GM12878 (cell line): ENCODE measurements around the gene C19orf73. TPM values are rescaled to one million over a fixed set of nuclear protein-coding genes. Genes with fewer than 3 reads are reported as not detected.

ENCODE experiments used
- ATAC-seq: fragments of 200-7000 bp; cut with Tn5 transposase; 3 replicates; pipeline ENCODE4 v1.9.1; 2020; ENCODE audit warnings: mild to moderate bottlenecking, moderate library complexity
- BruUV-seq: library from RNA; stranded (reverse); fragments of 400-500 nt; replicated peaks from 2 replicates; lab custom pipeline; 2021; lab: Mats Ljungman, UMichigan
- CTCF ChIA-PET: fragments of 300-600 bp; sonication (Branson Sonifier 250); formaldehyde crosslinking; extraction: SDS; loops from one replicate; lab custom pipeline; 2021; ENCODE audit warnings: inconsistent platforms; lab: Yijun Ruan, JAX
- POLR2A ChIA-PET: fragments of 350-600 bp; formaldehyde crosslinking; extraction: SDS; loops from one replicate; lab custom pipeline; 2021; ENCODE audit warnings: inconsistent platforms; lab: Charles Lee
- RAD21 ChIA-PET: fragments of 300-600 bp; sonication (Branson Sonifier 250); formaldehyde crosslinking; loops from one replicate; lab custom pipeline; 2023; ENCODE audit warnings: antibody characterized with exemption; ENCODE audit not compliant: unreplicated experiment; lab: Charles Lee
- SMC1A ChIA-PET: fragments of 300-600 bp; sonication (Branson Sonifier 250); formaldehyde crosslinking; loops from one replicate; lab custom pipeline; 2023; ENCODE audit not compliant: unreplicated experiment, uncharacterized antibody; lab: Charles Lee
- DNase-seq: peaks from one replicate; pipeline ENCODE4 v3.0.0-alpha.2; 2011; ENCODE audit warnings: low read depth, low spot score
- FAIRE-seq: peaks from 3 replicates; lab custom pipeline; 2011; peaks lifted over from hg19 to GRCh38; lab: Jason Lieb, UNC
- H2AFZ ChIP-seq: 2 replicates; pipeline ENCODE4 v1.6.0; 2011; ENCODE audit warnings: low read depth, low read length, control low read depth; ENCODE audit not compliant: control insufficient read depth
- H3K27ac ChIP-seq: 2 replicates; pipeline ENCODE4 v1.5.1; 2011; ENCODE audit warnings: control low read depth; ENCODE audit not compliant: control insufficient read depth, insufficient read depth
- H3K27me3 ChIP-seq, 2 experiments: replicated peaks in 1 of 2; 2 replicates each; pipeline versions ENCODE4 v1.6.0 to v1.6.1; 2011; ENCODE audit warnings: low read length in 1 of 2; ENCODE audit not compliant: control insufficient read depth in 2 of 2, insufficient read depth in 2 of 2
- H3K36me3 ChIP-seq, 2 experiments: 2 replicates each; pipeline ENCODE4 v1.5.1; 2011; ENCODE audit warnings: low read length in 1 of 2; ENCODE audit not compliant: control insufficient read depth in 2 of 2, insufficient read depth in 2 of 2
- H3K4me1 ChIP-seq: 2 replicates; pipeline ENCODE4 v1.6.1; 2011; ENCODE audit warnings: mild to moderate bottlenecking, low read length, moderate library complexity, mixed read lengths; ENCODE audit not compliant: control insufficient read depth, insufficient read depth
- H3K4me2 ChIP-seq: 2 replicates; pipeline ENCODE4 v1.6.0; 2011; ENCODE audit warnings: control low read depth; ENCODE audit not compliant: control insufficient read depth, insufficient read depth
- H3K4me3 ChIP-seq: fragments of 200-600 bp; sonication (generic); 2 replicates; pipeline ENCODE4 v1.5.1; 2016
- H3K79me2 ChIP-seq: 2 replicates; pipeline ENCODE4 v1.6.0; 2011; ENCODE audit warnings: low read length; ENCODE audit not compliant: control insufficient read depth, insufficient read depth
- H3K9ac ChIP-seq: 2 replicates; pipeline ENCODE4 v1.8.0; 2011; ENCODE audit warnings: low read length, control low read depth, mixed read lengths; ENCODE audit not compliant: control insufficient read depth, insufficient read depth
- H3K9me3 ChIP-seq: replicated peaks from 3 replicates; pipeline ENCODE4 v1.5.1; 2011; ENCODE audit warnings: mild to moderate bottlenecking, low read length; ENCODE audit not compliant: control insufficient read depth, insufficient read depth
- H4K20me1 ChIP-seq: 2 replicates; pipeline ENCODE4 v1.6.0; 2011; ENCODE audit not compliant: control insufficient read depth, insufficient read depth
- CHD1 ChIP-seq: IDR thresholded peaks from 2 replicates; pipeline ENCODE4 v1.6.1; 2012; ENCODE audit warnings: low read depth, low read length, improper control_type of control experiment
- EED ChIP-seq: sonication (generic); IDR thresholded peaks from 2 replicates; pipeline ENCODE4 v1.6.1; 2016; ENCODE audit warnings: antibody characterized with exemption, low read depth
- MXI1 ChIP-seq: fragments of 150-350 bp; IDR thresholded peaks from 2 replicates; pipeline ENCODE4 v1.6.1; 2011; ENCODE audit warnings: low read depth, mild to moderate bottlenecking, inconsistent platforms, low read length, improper control_type of control experiment
- MYB ChIP-seq: fragments of 150-350 bp; IDR thresholded peaks from 2 replicates; pipeline ENCODE4 v1.6.1; 2014; ENCODE audit warnings: mild to moderate bottlenecking, low read depth, low read length, borderline replicate concordance
- SMAD1 ChIP-seq: fragments of 450-650 bp; IDR thresholded peaks from 2 replicates; pipeline ENCODE4 v1.6.1; 2018; ENCODE audit warnings: mild to moderate bottlenecking, low read depth; ENCODE audit not compliant: partially characterized antibody
- SRF ChIP-seq, 2 experiments: IDR thresholded peaks; 2 replicates each; pipeline ENCODE4 v1.6.1; 2011; ENCODE audit warnings: low read depth in 2 of 2, low read length in 2 of 2, mild to moderate bottlenecking in 1 of 2, moderate library complexity in 1 of 2
- TAF1 ChIP-seq: IDR thresholded peaks from 2 replicates; pipeline ENCODE4 v1.6.1; 2011; ENCODE audit warnings: mild to moderate bottlenecking, low read depth, low read length, borderline replicate concordance
- TBL1XR1 ChIP-seq: IDR thresholded peaks from 2 replicates; pipeline ENCODE4 v1.6.1; 2012; ENCODE audit warnings: low read depth, low read length, improper control_type of control experiment
- YY1 ChIP-seq: IDR thresholded peaks from 2 replicates; pipeline ENCODE4 v1.6.1; 2011; ENCODE audit warnings: low read depth, mild to moderate bottlenecking, low read length
- WGBS: methylation state at CpG from one replicate; pipeline ENCODE4 v1.1.6; 2016; ENCODE audit warnings: low lambda C conversion rate; ENCODE audit not compliant: insufficient replicate concordance, insufficient coverage; ENCODE audit errors: missing lambda C conversion rate; 5-methylcytosine and 5-hydroxymethylcytosine counted together
- in situ Hi-C: fragments of 300-500 bp; cut with MboI; formaldehyde crosslinking; loops from 9 replicates; pipeline ENCODE4 v1.14.3; 2018; ENCODE audit warnings: mixed read lengths
- intact Hi-C: fragments of 100-400 bp; cut with micrococcal nuclease; formaldehyde crosslinking; loops from one replicate; pipeline ENCODE4 v1.14.2; 2022; ENCODE audit not compliant: unreplicated experiment
- polyA plus RNA-seq, 11 experiments: library from polyadenylated mRNA; depleted of rRNA in 4 of 11; unstranded in 6 of 11; stranded (reverse) in 5 of 11; fragments of >200 nt; fragmentation: Nextera tagmentation in 4 of 11; fragmentation: Illumina TruSeq in 1 of 11; extraction: Ambion mirVana in 4 of 11; extraction: Trizol in 1 of 11; gene quantifications; 1 replicate in 1 of 11; 2 replicates in 10 of 11; pipeline versions ENCODE4 v1.2.1 to v1.2.3, GENCODE V29; 2011 to 2016; ENCODE audit warnings: inconsistent platforms in 2 of 11, missing spikeins in 2 of 11, low read depth in 1 of 11
- total RNA-seq, 4 experiments: library from RNA; depleted of rRNA in 3 of 4; stranded (reverse); fragments of >200 nt in 3 of 4; fragmentation: Illumina TruSeq in 1 of 4; extraction: Trizol in 1 of 4; gene quantifications; 2 replicates each; pipeline versions ENCODE4 v1.2.1 to v1.2.3, GENCODE V29; 2013 to 2021
- TF ChIP-seq, protein P1 (sequence below): fragments of 450-650 bp; IDR thresholded peaks from 2 replicates; pipeline ENCODE4 v1.6.1; 2018; ENCODE audit warnings: borderline replicate concordance, mild to moderate bottlenecking; ENCODE audit not compliant: partially characterized antibody
- TF ChIP-seq, protein P2 (sequence below): fragments of 450-650 bp; IDR thresholded peaks from 2 replicates; pipeline ENCODE4 v1.6.1; 2016; ENCODE audit warnings: mild to moderate bottlenecking
- TF ChIP-seq, protein P3 (sequence below): fragments of 450-650 bp; IDR thresholded peaks from 2 replicates; pipeline ENCODE4 v1.6.1; 2014; ENCODE audit warnings: mild to moderate bottlenecking

The C19orf73 gene
- total and polyA plus RNA-seq, 10 of the 15 experiments (the other 5 are each of a cell fraction or from before 2014, with no cell fraction given), result 0.20 to 2.0 (median 0.80) TPM

DNA sequence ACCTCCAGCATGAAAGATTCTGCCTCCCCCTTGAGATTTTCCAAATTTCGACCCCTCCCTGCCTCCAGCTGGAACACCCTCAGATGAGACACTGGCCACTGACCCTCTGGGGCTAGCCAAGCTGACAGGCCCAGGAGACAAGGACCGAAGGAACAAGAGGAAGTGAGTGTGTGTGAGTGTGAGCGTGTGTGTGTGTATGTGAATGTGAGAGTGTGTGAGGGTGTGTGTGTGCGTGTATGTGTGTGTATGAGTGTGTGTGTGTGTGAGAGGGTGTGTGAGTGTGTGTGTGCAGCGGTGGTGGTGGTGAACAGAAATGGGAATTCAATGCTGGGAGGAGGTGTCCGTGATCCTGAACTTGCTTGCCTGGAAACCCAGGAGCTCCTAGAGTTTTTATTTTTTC, 22.4 kb upstream of the C19orf73 start:
- ChIA-PET CTCF (interaction anchor here (0.7 to 0.9 kb wide), 2 partner anchors 35 to 84 kb away, joined by 3 read pairs; no protein-coding TSS in a partner anchor), SMC1A (no interaction called here), RAD21 (no interaction called here), POLR2A (no interaction called here)
- no peak overlapping the region for H2AFZ ChIP-seq
- no peaks in the 10 kb centered on the region; a peak in 1 of 4 replicates for H3K27me3 ChIP-seq
- no peaks in the 10 kb centered on the region for H4K20me1 ChIP-seq
- in situ Hi-C loops, result no loop called here
- no peak overlapping the region for H3K4me3 ChIP-seq
- FAIRE-seq (no peak), DNase-seq (no peak), ATAC-seq (no peak)
- no peaks in the 10 kb centered on the region for H3K79me2 ChIP-seq
- intact Hi-C loops, result no loop called here
- H3K9ac ChIP-seq, result no peak overlapping the region
- H3K9me3 ChIP-seq, result no peaks in the 10 kb centered on the region
- H3K4me2 ChIP-seq, result no peak overlapping the region
- H3K36me3 ChIP-seq, result no peaks in the 10 kb centered on the region
- no peak overlapping the region for H3K27ac ChIP-seq
- TF ChIP-seq, protein P1, sequence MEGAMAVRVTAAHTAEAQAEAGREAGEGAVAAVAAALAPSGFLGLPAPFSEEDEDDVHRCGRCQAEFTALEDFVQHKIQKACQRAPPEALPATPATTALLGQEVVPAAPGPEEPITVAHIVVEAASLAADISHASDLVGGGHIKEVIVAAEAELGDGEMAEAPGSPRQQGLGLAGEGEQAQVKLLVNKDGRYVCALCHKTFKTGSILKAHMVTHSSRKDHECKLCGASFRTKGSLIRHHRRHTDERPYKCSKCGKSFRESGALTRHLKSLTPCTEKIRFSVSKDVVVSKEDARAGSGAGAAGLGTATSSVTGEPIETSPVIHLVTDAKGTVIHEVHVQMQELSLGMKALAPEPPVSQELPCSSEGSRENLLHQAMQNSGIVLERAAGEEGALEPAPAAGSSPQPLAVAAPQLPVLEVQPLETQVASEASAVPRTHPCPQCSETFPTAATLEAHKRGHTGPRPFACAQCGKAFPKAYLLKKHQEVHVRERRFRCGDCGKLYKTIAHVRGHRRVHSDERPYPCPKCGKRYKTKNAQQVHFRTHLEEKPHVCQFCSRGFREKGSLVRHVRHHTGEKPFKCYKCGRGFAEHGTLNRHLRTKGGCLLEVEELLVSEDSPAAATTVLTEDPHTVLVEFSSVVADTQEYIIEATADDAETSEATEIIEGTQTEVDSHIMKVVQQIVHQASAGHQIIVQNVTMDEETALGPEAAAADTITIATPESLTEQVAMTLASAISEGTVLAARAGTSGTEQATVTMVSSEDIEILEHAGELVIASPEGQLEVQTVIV, result no peak
- TF ChIP-seq MYB (no peak), CHD1 (no peak), SMAD1 (no peak), TBL1XR1 (no peak), SRF (IDR thresholded peaks at IDR 0.05; ENCODE audit: low read depth in 2 of 2, low read length in 2 of 2) (no peak), MXI1 (no peak), EED (no peak), TAF1 (no peak), YY1 (no peak)
- TF ChIP-seq, protein P2, sequence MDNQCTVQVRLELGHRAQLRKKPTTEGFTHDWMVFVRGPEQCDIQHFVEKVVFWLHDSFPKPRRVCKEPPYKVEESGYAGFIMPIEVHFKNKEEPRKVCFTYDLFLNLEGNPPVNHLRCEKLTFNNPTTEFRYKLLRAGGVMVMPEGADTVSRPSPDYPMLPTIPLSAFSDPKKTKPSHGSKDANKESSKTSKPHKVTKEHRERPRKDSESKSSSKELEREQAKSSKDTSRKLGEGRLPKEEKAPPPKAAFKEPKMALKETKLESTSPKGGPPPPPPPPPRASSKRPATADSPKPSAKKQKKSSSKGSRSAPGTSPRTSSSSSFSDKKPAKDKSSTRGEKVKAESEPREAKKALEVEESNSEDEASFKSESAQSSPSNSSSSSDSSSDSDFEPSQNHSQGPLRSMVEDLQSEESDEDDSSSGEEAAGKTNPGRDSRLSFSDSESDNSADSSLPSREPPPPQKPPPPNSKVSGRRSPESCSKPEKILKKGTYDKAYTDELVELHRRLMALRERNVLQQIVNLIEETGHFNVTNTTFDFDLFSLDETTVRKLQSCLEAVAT, result no peak
- TF ChIP-seq, protein P3, sequence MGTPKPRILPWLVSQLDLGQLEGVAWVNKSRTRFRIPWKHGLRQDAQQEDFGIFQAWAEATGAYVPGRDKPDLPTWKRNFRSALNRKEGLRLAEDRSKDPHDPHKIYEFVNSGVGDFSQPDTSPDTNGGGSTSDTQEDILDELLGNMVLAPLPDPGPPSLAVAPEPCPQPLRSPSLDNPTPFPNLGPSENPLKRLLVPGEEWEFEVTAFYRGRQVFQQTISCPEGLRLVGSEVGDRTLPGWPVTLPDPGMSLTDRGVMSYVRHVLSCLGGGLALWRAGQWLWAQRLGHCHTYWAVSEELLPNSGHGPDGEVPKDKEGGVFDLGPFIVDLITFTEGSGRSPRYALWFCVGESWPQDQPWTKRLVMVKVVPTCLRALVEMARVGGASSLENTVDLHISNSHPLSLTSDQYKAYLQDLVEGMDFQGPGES, result no peak
- no peaks in the 10 kb centered on the region; the same call in 1 of the 2 replicates for H3K4me1 ChIP-seq
- 23% methylated on average over 6 of the region's 6 CpGs for WGBS
- no TSS peak for BruUV-seq
